ENCODE measurements around the gene CENPT. TPM values are rescaled to one million over a fixed set of nuclear protein-coding genes. Genes with fewer than 3 reads are reported as not detected.

Gene CENPT
- total and polyA plus RNA-seq, 10 of the 15 experiments (the other 5 are each of a cell fraction or from before 2014, with no cell fraction given): 1.1 to 45.7 (median 24.5) TPM

- TF ChIP-seq USF2 (IDR thresholded peaks at IDR 0.05; ENCODE audit: borderline replicate concordance, low read depth, low read length): no peak
- TF ChIP-seq SP1 (IDR thresholded peaks at IDR 0.05; ENCODE audit: low read depth, low read length): peak; percentile 37
- no peak for TF ChIP-seq TCF12 (IDR thresholded peaks at IDR 0.05; ENCODE audit: low read depth, low read length)
- no peak for TF ChIP-seq RAD51 (IDR thresholded peaks at IDR 0.05)
- TF ChIP-seq FOXM1 (IDR thresholded peaks at IDR 0.05; ENCODE audit: low read depth, low read length): no peak
- peak; percentile 42; the same call in 1 of the 2 replicates for TF ChIP-seq TCF7 (IDR thresholded peaks at IDR 0.05; ENCODE audit: borderline replicate concordance)
- peak; percentile 40; the same call in 1 of the 2 replicates for TF ChIP-seq ATF2 (IDR thresholded peaks at IDR 0.05; ENCODE audit: low read length)
- TF ChIP-seq CEBPB (IDR thresholded peaks at IDR 0.05; ENCODE audit: borderline replicate concordance in 1 of 2, low read depth in 2 of 2, low read length in 2 of 2): no peak
- TF ChIP-seq, protein P1, sequence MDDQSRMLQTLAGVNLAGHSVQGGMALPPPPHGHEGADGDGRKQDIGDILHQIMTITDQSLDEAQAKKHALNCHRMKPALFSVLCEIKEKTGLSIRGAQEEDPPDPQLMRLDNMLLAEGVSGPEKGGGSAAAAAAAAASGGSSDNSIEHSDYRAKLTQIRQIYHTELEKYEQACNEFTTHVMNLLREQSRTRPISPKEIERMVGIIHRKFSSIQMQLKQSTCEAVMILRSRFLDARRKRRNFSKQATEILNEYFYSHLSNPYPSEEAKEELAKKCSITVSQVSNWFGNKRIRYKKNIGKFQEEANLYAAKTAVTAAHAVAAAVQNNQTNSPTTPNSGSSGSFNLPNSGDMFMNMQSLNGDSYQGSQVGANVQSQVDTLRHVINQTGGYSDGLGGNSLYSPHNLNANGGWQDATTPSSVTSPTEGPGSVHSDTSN (IDR thresholded peaks at IDR 0.05; ENCODE audit: insufficient replicate concordance, low read depth, low read length): no peak
- peak; percentile 85 for TF ChIP-seq SPI1 (IDR thresholded peaks at IDR 0.05; ENCODE audit: borderline replicate concordance, insufficient read depth, low read depth, low read length)
- no peak for TF ChIP-seq HSF1 (IDR thresholded peaks at IDR 0.05; ENCODE audit: low read depth, low read length)
- no peak for TF ChIP-seq MEF2A (IDR thresholded peaks at IDR 0.05; ENCODE audit: insufficient read depth, low read depth, low read length)
- TF ChIP-seq BRCA1 (IDR thresholded peaks at IDR 0.05; ENCODE audit: low read depth, low read length): no peak
- no peak for TF ChIP-seq ELK1 (IDR thresholded peaks at IDR 0.05; ENCODE audit: low read depth, low read length)
- TF ChIP-seq YBX1 (IDR thresholded peaks at IDR 0.05): no peak
- TF ChIP-seq BCL11A (IDR thresholded peaks at IDR 0.05; ENCODE audit: low read depth, low read length): peak; percentile 52; the same call in 1 of the 2 replicates
- TF ChIP-seq YY1 (IDR thresholded peaks at IDR 0.05; ENCODE audit: low read depth, low read length): no peak
- TF ChIP-seq, protein P2, sequence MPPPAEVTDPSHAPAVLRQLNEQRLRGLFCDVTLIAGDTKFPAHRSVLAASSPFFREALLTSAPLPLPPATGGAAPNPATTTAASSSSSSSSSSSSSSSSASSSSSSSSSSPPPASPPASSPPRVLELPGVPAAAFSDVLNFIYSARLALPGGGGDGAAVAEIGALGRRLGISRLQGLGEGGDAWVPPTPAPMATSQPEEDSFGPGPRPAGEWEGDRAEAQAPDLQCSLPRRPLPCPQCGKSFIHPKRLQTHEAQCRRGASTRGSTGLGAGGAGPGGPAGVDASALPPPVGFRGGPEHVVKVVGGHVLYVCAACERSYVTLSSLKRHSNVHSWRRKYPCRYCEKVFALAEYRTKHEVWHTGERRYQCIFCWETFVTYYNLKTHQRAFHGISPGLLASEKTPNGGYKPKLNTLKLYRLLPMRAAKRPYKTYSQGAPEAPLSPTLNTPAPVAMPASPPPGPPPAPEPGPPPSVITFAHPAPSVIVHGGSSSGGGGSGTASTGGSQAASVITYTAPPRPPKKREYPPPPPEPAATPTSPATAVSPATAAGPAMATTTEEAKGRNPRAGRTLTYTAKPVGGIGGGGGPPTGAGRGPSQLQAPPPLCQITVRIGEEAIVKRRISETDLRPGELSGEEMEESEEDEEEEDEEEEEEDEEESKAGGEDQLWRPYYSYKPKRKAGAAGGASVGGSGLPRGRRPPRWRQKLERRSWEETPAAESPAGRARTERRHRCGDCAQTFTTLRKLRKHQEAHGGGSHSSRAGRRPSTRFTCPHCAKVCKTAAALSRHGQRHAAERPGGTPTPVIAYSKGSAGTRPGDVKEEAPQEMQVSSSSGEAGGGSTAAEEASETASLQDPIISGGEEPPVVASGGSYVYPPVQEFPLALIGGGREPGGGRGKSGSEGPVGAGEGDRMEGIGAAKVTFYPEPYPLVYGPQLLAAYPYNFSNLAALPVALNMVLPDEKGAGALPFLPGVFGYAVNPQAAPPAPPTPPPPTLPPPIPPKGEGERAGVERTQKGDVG (CRISPR knock-in tag; IDR thresholded peaks at IDR 0.05): no peak
- peak; percentile 79 for TF ChIP-seq RUNX3 (IDR thresholded peaks at IDR 0.05; ENCODE audit: low read length)
- TF ChIP-seq FOS (IDR thresholded peaks at IDR 0.05; ENCODE audit: borderline replicate concordance, extremely low read depth, insufficient read length): no peak
- no peak for TF ChIP-seq SUPT20H (IDR thresholded peaks at IDR 0.05; ENCODE audit: borderline replicate concordance, control insufficient read depth, low read depth, low read length)
Measured at GRCh38 chr16:67801883-67802282, 45.6 kb downstream of the CENPT start (continued).

Data from GM12878 (cell line).